HFFc6 (cell line): Measurements from ENCODE around the gene LYZL1. TPM values are rescaled to one million over a fixed set of nuclear protein-coding genes. Genes with fewer than 3 reads are reported as not detected.

Experiments
- DNase-seq: peaks from one replicate; pipeline ENCODE4 v3.0.0-alpha.2; 2018
- H3K27ac Mint-ChIP-seq: 2 replicates; pipeline ENCODE4 v1.8.0; 2020; ENCODE audit warnings: mild to moderate bottlenecking, mixed read lengths
- H3K27me3 Mint-ChIP-seq: 2 replicates; pipeline ENCODE4 v1.8.0; 2021; ENCODE audit warnings: mild to moderate bottlenecking, moderate library complexity, mixed read lengths; ENCODE audit not compliant: insufficient read depth
- H3K36me3 Mint-ChIP-seq: 2 replicates; pipeline ENCODE4 v1.8.0; 2021; ENCODE audit warnings: low read depth, mixed read lengths
- H3K4me1 Mint-ChIP-seq: 2 replicates; pipeline ENCODE4 v1.8.0; 2020; ENCODE audit warnings: low read depth, mixed read lengths
- H3K4me3 Mint-ChIP-seq: 2 replicates; pipeline ENCODE4 v1.8.0; 2020; ENCODE audit warnings: mild to moderate bottlenecking, moderate library complexity, mixed read lengths
- H3K9me3 Mint-ChIP-seq: 2 replicates; pipeline ENCODE4 v1.8.0; 2020; ENCODE audit warnings: mild to moderate bottlenecking, mixed read lengths
- CTCF ChIP-seq: fragments of 200-600 bp; sonication (generic); IDR thresholded peaks from 2 replicates; pipeline ENCODE4 v1.5.0; 2021; ENCODE audit warnings: antibody characterized with exemption, mild to moderate bottlenecking
- total RNA-seq, 6 experiments: library from RNA; stranded (reverse); fragmentation: NEBNext Ultra II Directional; extraction: Animal tissue kit (Norgen Biotek cat#: 25700); gene quantifications; 2 replicates in 1 of 6; 3 replicates in 5 of 6; pipeline ENCODE4 v1.2.3, GENCODE V29; 2021

Gene LYZL1
- total RNA-seq, 6 experiments from 2014 or later, result not detected

DNA sequence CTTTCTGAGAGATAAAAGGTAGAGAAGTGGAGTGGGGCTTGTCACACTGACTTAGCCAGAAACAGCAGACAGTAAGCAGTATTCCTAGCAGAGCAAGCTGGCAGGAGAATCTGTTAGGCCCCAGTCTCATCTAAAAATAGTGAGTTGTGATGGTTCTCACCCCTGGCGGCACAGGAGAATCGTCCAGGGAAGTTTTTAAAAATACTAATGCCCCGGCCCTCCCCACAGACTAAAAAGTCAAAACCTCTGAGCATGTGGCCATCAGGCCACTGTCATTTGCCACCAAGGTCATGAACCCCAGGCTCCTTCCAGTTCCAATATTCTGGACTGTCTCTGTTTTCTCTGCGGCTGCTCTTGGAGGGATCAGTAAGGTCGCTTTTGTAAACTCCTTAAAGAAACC is 34.0 kb downstream of the LYZL1 start:
- H3K4me3 Mint-ChIP-seq, result no peak overlapping the region
- no peaks in the 10 kb centered on the region for H3K9me3 Mint-ChIP-seq
- no peak overlapping the region for H3K27ac Mint-ChIP-seq
- no peak for TF ChIP-seq CTCF
- H3K4me1 Mint-ChIP-seq, result peaks cover 14% of the 10 kb centered on the region
- DNase-seq, result no peak
- no peaks in the 10 kb centered on the region for H3K36me3 Mint-ChIP-seq
- peaks cover 41% of the 10 kb centered on the region for H3K27me3 Mint-ChIP-seq

DNA sequence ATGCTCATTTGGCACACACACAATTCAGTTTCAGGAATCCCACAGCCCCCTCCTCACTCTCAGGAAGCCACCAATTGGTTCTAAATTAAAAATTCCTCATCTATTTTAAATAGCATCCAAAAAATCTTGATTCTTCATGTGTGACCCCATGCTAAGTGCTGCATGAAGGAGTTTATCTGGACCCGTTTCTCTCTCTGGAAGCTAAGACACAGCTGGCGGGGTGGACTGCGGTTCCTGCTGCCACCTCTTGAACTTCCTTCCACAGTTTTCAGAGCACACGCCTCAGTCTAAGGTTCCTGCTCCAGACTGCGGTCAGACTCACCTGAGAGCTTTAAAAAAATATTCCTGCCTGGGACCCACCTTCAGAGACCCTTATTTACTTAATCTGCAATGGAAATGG is 34.5 kb downstream of the LYZL1 start:
- peaks cover 10% of the 10 kb centered on the region for H3K4me1 Mint-ChIP-seq
- no peak overlapping the region for H3K27ac Mint-ChIP-seq
- no peak overlapping the region for H3K4me3 Mint-ChIP-seq
- H3K27me3 Mint-ChIP-seq, result peaks cover 43% of the 10 kb centered on the region
- H3K36me3 Mint-ChIP-seq, result no peaks in the 10 kb centered on the region
- no peak for TF ChIP-seq CTCF
- no peak for DNase-seq
- H3K9me3 Mint-ChIP-seq, result no peaks in the 10 kb centered on the region

- DNase-seq, result no peak
- Mint-ChIP-seq H3K36me3 (no peaks in the 10 kb centered on the region), H3K27ac (no peak overlapping the region), H3K4me3 (no peak overlapping the region), H3K9me3 (no peaks in the 10 kb centered on the region), H3K27me3 (peaks cover 43% of the 10 kb centered on the region), H3K4me1 (peaks cover 6% of the 10 kb centered on the region)
- TF ChIP-seq CTCF, result no peak
These were observed 35.5 kb downstream of the LYZL1 start for GRCh38 chr10:29324220-29324841.

- Mint-ChIP-seq H3K27ac (no peak overlapping the region), H3K36me3 (no peaks in the 10 kb centered on the region)
These were observed 37.4 kb downstream of the LYZL1 start for GRCh38 chr10:29326299-29326698.

GRCh38 chr10:29326886-29327745 is 38.2 kb downstream of the LYZL1 start:
- H3K4me3 Mint-ChIP-seq, result no peak overlapping the region
- TF ChIP-seq CTCF, result no peak

More at GRCh38 chr10:29326299-29326698, 37.4 kb downstream of the LYZL1 start:
- no peak for TF ChIP-seq CTCF
- Mint-ChIP-seq H3K9me3 (no peaks in the 10 kb centered on the region), H3K4me1 (peaks cover 16% of the 10 kb centered on the region), H3K4me3 (no peak overlapping the region), H3K27me3 (peaks cover 45% of the 10 kb centered on the region)
- DNase-seq, result no peak

More at GRCh38 chr10:29326886-29327745, 38.2 kb downstream of the LYZL1 start:
- Mint-ChIP-seq H3K27me3 (peaks cover 43% of the 10 kb centered on the region), H3K9me3 (no peaks in the 10 kb centered on the region), H3K36me3 (no peaks in the 10 kb centered on the region), H3K27ac (no peak overlapping the region), H3K4me1 (peaks cover 16% of the 10 kb centered on the region)
- no peak for DNase-seq
